Measurements from ENCODE around the gene SOX6.

Gene SOX6

GRCh38 chr11:16082095-16083055 is 274.0 kb downstream of the SOX6 start:
- Histone ChIP-seq H3K9ac (ENCODE audit: low read length) (no peak overlapping the region), H4K20me1 (ENCODE audit: insufficient read depth, low read length) (no peaks in the 10 kb centered on the region), H3K4me2 (ENCODE audit: low read depth, low read length) (no peak overlapping the region), H2AFZ (ENCODE audit: low read length) (no peak overlapping the region), H3K27ac (ENCODE audit: low read length) (no peak overlapping the region), H3F3A (ENCODE audit: insufficient read depth, low read length) (no peaks in the 10 kb centered on the region), H3K4me3 (ENCODE audit: low read length) (no peak overlapping the region), H3K36me3 (replicated peaks; ENCODE audit: insufficient read depth, low read length) (no peaks in the 10 kb centered on the region), H3K27me3 (replicated peaks; ENCODE audit: insufficient read depth, low read length) (no peaks in the 10 kb centered on the region), H3K9me3 (replicated peaks; ENCODE audit: insufficient read depth, low read length) (no peaks in the 10 kb centered on the region), H3K79me2 (ENCODE audit: low read length) (no peaks in the 10 kb centered on the region), H3K4me1 (ENCODE audit: low read length) (no peaks in the 10 kb centered on the region), H3K9me2 (replicated peaks; ENCODE audit: insufficient read depth, low read length) (no peaks in the 10 kb centered on the region)
- no peak for DNase-seq
- TF ChIP-seq CTCF (IDR thresholded peaks at IDR 0.05; ENCODE audit: low read length) (no peak), EZH2phosphoT487 (IDR thresholded peaks at IDR 0.05; ENCODE audit: low read length) (no peak), EZH2 (optimal IDR thresholded peaks at IDR 0.05; ENCODE audit: low read depth, low read length) (no peak)

GRCh38 chr11:16081382-16082094 is 274.8 kb downstream of the SOX6 start:
- H3K9me2 ChIP-seq (replicated peaks; ENCODE audit: insufficient read depth, low read length) = no peaks in the 10 kb centered on the region
- no peaks in the 10 kb centered on the region for H3K79me2 ChIP-seq (ENCODE audit: low read length)
- H3K27me3 ChIP-seq (replicated peaks; ENCODE audit: insufficient read depth, low read length) = no peaks in the 10 kb centered on the region
- H3K9me3 ChIP-seq (replicated peaks; ENCODE audit: insufficient read depth, low read length) = no peaks in the 10 kb centered on the region
- no peaks in the 10 kb centered on the region for H3K4me1 ChIP-seq (ENCODE audit: low read length)
- TF ChIP-seq EZH2phosphoT487 (IDR thresholded peaks at IDR 0.05; ENCODE audit: low read length) (no peak), CTCF (IDR thresholded peaks at IDR 0.05; ENCODE audit: low read length) (no peak), EZH2 (optimal IDR thresholded peaks at IDR 0.05; ENCODE audit: low read depth, low read length) (no peak)
- no peak overlapping the region for H3K4me3 ChIP-seq (ENCODE audit: low read length)
- no peaks in the 10 kb centered on the region for H4K20me1 ChIP-seq (ENCODE audit: insufficient read depth, low read length)
- H3K4me2 ChIP-seq (ENCODE audit: low read depth, low read length) = no peak overlapping the region
- H2AFZ ChIP-seq (ENCODE audit: low read length) = no peak overlapping the region
- no peak for DNase-seq
- H3K9ac ChIP-seq (ENCODE audit: low read length) = no peak overlapping the region
- no peaks in the 10 kb centered on the region for H3F3A ChIP-seq (ENCODE audit: insufficient read depth, low read length)
- no peaks in the 10 kb centered on the region for H3K36me3 ChIP-seq (replicated peaks; ENCODE audit: insufficient read depth, low read length)
- H3K27ac ChIP-seq (ENCODE audit: low read length) = no peak overlapping the region

GRCh38 chr11:16080688-16081381 is 275.5 kb downstream of the SOX6 start:
- no peak overlapping the region for H3K9ac ChIP-seq (ENCODE audit: low read length)
- H3K27ac ChIP-seq (ENCODE audit: low read length) = no peak overlapping the region
- H4K20me1 ChIP-seq (ENCODE audit: insufficient read depth, low read length) = no peaks in the 10 kb centered on the region
- H3K79me2 ChIP-seq (ENCODE audit: low read length) = no peaks in the 10 kb centered on the region
- TF ChIP-seq EZH2phosphoT487 (IDR thresholded peaks at IDR 0.05; ENCODE audit: low read length) (no peak), EZH2 (optimal IDR thresholded peaks at IDR 0.05; ENCODE audit: low read depth, low read length) (no peak), CTCF (IDR thresholded peaks at IDR 0.05; ENCODE audit: low read length) (no peak)
- no peaks in the 10 kb centered on the region for H3K4me1 ChIP-seq (ENCODE audit: low read length)
- H3K27me3 ChIP-seq (replicated peaks; ENCODE audit: insufficient read depth, low read length) = no peaks in the 10 kb centered on the region
- no peaks in the 10 kb centered on the region for H3F3A ChIP-seq (ENCODE audit: insufficient read depth, low read length)
- H2AFZ ChIP-seq (ENCODE audit: low read length) = no peak overlapping the region
- H3K36me3 ChIP-seq (replicated peaks; ENCODE audit: insufficient read depth, low read length) = no peaks in the 10 kb centered on the region
- no peaks in the 10 kb centered on the region for H3K9me3 ChIP-seq (replicated peaks; ENCODE audit: insufficient read depth, low read length)
- H3K4me3 ChIP-seq (ENCODE audit: low read length) = no peak overlapping the region
- no peaks in the 10 kb centered on the region for H3K9me2 ChIP-seq (replicated peaks; ENCODE audit: insufficient read depth, low read length)
- no peak for DNase-seq
- H3K4me2 ChIP-seq (ENCODE audit: low read depth, low read length) = no peak overlapping the region

Data from MM.1S (cell line).